Measurements from ENCODE around the gene CASP6. TPM values are rescaled to one million over a fixed set of nuclear protein-coding genes. Genes with fewer than 3 reads are reported as not detected.
"Not testable (repeated sequence)": the region's sequence is repeated elsewhere in the genome, so short reads cannot be mapped to it uniquely, and the experiment has no call there.

CASP6 gene
- total and polyA plus RNA-seq, 11 donors, result 3.5 to 16.4 (median 5.7) TPM

- TF ChIP-seq POLR2A (IDR thresholded peaks at IDR 0.05), result no peak
- no peak for TF ChIP-seq CTCF (IDR thresholded peaks at IDR 0.05)
- H3K9me3 ChIP-seq, result no peaks in the 10 kb centered on the region
- intact Hi-C loops (cut with DNase I), result no loop called here
- H3K4me1 ChIP-seq, result no peaks in the 10 kb centered on the region
- no peak for DNase-seq
- no peak for ATAC-seq
- H3K27ac ChIP-seq, result no peak overlapping the region
- WGBS, 4 donors, result 95 to 96% (median 96%) methylated on average over 2 of the region's 2 CpGs
- H3K4me3 ChIP-seq, result no peak overlapping the region
- H3K36me3 ChIP-seq, result peaks cover 0 to 40% (median 28%) of the 10 kb centered on the region in 9 donors
- H3K27me3 ChIP-seq, result no peaks in the 10 kb centered on the region
These were observed 20.4 kb downstream of the CASP6 start for GRCh38 chr4:109682875-109683274.

DNA sequence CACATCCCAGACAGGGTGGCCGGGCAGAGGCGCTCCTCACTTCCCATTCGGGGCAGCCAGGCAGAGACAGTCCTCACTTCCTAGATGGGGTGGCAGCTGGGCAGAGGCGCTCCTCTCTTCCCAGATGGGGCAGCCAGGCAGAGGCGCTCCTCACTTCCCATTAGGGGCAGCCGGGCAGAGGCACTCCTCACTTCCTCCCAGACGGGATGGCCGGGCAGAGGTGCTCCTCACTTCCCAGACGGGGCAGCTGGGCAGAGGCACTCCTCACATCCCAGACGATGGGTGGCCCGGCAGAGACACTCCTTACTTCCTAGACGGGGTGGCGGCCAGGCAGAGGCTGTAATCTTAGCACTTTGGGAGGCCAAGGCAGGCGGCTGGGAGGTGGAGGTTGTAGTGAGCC, 24.3 kb downstream of the CASP6 start:
- intact Hi-C loops (cut with DNase I); H3K36me3 ChIP-seq; ATAC-seq; H3K4me3 ChIP-seq; DNase-seq; H3K4me1 ChIP-seq; H3K9me3 ChIP-seq; H3K27me3 ChIP-seq; H3K27ac ChIP-seq: not testable (repeated sequence)
- WGBS, 4 donors, result 94 to 99% (median 97%) methylated on average over 10 to 14 of the region's 14 CpGs

GRCh38 chr4:109678472-109678871, 24.8 kb downstream of the CASP6 start:
- H3K4me3 ChIP-seq; DNase-seq; H3K4me1 ChIP-seq; ATAC-seq; H3K9me3 ChIP-seq; intact Hi-C loops (cut with DNase I); H3K36me3 ChIP-seq; H3K27ac ChIP-seq; H3K27me3 ChIP-seq: not testable (repeated sequence)
- 89 to 97% (median 96%) methylated on average over 23 to 28 of the region's 28 CpGs for WGBS, 4 donors

DNA sequence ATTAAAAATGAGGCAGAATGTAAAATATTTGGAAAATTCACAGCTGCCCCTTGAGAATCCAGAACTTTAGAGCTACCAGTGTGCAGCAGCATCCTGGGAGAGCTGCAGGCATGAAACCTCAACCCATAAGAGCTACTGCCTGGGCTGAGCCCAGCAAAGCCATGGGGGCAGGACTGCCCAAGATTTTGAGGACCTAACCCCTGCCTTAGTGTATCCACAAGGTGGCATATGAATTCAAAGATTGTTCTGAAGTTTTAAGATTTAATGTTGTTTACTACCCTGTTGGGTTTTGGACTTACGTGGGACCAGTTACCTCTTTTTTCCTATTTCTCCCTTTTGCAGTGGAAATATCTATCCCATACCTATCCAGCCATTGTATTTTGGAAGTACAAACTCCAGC, 26.4 kb downstream of the CASP6 start:
- no peak for DNase-seq
- 87 to 97% (median 96%) methylated on average over 1 of the region's 1 CpG for WGBS, 4 donors
- intact Hi-C loops (cut with DNase I), result no loop called here
- H3K4me3 ChIP-seq, result no peak overlapping the region
- no peak overlapping the region for H3K27ac ChIP-seq
- H3K4me1 ChIP-seq, result no peaks in the 10 kb centered on the region
- TF ChIP-seq CTCF (IDR thresholded peaks at IDR 0.05) (no peak), POLR2A (IDR thresholded peaks at IDR 0.05) (no peak)
- no peaks in the 10 kb centered on the region for H3K27me3 ChIP-seq
- no peak for ATAC-seq
- H3K9me3 ChIP-seq, result peaks cover 0 to 1% (median 0%) of the 10 kb centered on the region in 12 donors
- no peaks in the 10 kb centered on the region for H3K36me3 ChIP-seq

GRCh38 chr4:109675843-109676242, 27.4 kb downstream of the CASP6 start:
- WGBS, 4 donors, result 94 to 97% (median 96%) methylated on average over 1 of the region's 1 CpG
- ATAC-seq, result no peak
- no peaks in the 10 kb centered on the region for H3K4me1 ChIP-seq
- TF ChIP-seq CTCF (IDR thresholded peaks at IDR 0.05) (no peak), POLR2A (IDR thresholded peaks at IDR 0.05) (no peak)
- H3K9me3 ChIP-seq, result peaks cover 0 to 12% (median 5%) of the 10 kb centered on the region in 12 donors
- no peak for DNase-seq
- no peaks in the 10 kb centered on the region for H3K36me3 ChIP-seq
- no peak overlapping the region for H3K4me3 ChIP-seq
- no peak overlapping the region for H3K27ac ChIP-seq
- no peaks in the 10 kb centered on the region for H3K27me3 ChIP-seq
- intact Hi-C loops (cut with DNase I), result no loop called here

Data from heart left ventricle (tissue), 16 donors.